Fibroblast of lung (primary cell): ENCODE measurements around the gene RNF126.

Experiments
- EZH2 ChIP-seq: IDR thresholded peaks from 2 replicates; pipeline ENCODE4 v1.5.1; 2012; ENCODE audit warnings: low read length, control low read depth, mild to moderate bottlenecking; ENCODE audit errors: missing control alignments
- TF ChIP-seq, protein P1 (sequence below), 2 donors: IDR thresholded peaks in 1 of 2; conservative IDR thresholded peaks in 1 of 2; 1 replicate in 1 of 2; 2 replicates in 1 of 2; pipeline ENCODE4 v1.5.1; 2011 to 2012; ENCODE audit warnings: low read length in 2 of 2, control low read depth in 1 of 2, inconsistent platforms in 1 of 2, low read depth in 1 of 2, mild to moderate bottlenecking in 1 of 2

DNA sequence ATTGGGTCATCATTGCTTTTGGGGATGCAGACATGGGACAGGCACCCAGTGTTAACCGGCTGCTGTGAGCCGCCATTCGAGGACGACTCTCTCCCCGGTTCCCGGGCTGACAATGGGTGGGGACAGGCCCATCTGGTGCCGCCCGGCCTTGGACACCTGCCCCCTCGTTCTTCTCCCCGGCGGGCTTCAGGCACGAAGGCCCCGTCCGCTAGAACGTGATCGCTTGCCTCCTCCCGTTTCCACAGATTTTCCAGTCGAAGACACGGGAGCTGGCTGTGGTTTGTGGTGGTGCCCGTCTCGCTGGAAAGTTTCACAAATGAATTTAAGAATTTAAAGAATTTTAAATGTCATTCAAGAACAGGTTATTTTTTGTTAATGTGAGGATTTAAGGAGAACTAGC, 47.8 kb upstream of the RNF126 start:
- TF ChIP-seq, protein P1, sequence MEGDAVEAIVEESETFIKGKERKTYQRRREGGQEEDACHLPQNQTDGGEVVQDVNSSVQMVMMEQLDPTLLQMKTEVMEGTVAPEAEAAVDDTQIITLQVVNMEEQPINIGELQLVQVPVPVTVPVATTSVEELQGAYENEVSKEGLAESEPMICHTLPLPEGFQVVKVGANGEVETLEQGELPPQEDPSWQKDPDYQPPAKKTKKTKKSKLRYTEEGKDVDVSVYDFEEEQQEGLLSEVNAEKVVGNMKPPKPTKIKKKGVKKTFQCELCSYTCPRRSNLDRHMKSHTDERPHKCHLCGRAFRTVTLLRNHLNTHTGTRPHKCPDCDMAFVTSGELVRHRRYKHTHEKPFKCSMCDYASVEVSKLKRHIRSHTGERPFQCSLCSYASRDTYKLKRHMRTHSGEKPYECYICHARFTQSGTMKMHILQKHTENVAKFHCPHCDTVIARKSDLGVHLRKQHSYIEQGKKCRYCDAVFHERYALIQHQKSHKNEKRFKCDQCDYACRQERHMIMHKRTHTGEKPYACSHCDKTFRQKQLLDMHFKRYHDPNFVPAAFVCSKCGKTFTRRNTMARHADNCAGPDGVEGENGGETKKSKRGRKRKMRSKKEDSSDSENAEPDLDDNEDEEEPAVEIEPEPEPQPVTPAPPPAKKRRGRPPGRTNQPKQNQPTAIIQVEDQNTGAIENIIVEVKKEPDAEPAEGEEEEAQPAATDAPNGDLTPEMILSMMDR (conservative IDR thresholded peaks at IDR 0.05 in 1 of 2, IDR thresholded peaks at IDR 0.05 in 1 of 2; ENCODE audit: low read depth in 1 of 2, low read length in 2 of 2) = no peak
- no peak for TF ChIP-seq EZH2
